ENCODE results near the gene GHITM. TPM values are rescaled to one million over a fixed set of nuclear protein-coding genes. Genes with fewer than 3 reads are reported as not detected.

GHITM gene, protein sequence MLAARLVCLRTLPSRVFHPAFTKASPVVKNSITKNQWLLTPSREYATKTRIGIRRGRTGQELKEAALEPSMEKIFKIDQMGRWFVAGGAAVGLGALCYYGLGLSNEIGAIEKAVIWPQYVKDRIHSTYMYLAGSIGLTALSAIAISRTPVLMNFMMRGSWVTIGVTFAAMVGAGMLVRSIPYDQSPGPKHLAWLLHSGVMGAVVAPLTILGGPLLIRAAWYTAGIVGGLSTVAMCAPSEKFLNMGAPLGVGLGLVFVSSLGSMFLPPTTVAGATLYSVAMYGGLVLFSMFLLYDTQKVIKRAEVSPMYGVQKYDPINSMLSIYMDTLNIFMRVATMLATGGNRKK
- total RNA-seq, result 113 and 114 TPM in 2 replicates

DNA sequence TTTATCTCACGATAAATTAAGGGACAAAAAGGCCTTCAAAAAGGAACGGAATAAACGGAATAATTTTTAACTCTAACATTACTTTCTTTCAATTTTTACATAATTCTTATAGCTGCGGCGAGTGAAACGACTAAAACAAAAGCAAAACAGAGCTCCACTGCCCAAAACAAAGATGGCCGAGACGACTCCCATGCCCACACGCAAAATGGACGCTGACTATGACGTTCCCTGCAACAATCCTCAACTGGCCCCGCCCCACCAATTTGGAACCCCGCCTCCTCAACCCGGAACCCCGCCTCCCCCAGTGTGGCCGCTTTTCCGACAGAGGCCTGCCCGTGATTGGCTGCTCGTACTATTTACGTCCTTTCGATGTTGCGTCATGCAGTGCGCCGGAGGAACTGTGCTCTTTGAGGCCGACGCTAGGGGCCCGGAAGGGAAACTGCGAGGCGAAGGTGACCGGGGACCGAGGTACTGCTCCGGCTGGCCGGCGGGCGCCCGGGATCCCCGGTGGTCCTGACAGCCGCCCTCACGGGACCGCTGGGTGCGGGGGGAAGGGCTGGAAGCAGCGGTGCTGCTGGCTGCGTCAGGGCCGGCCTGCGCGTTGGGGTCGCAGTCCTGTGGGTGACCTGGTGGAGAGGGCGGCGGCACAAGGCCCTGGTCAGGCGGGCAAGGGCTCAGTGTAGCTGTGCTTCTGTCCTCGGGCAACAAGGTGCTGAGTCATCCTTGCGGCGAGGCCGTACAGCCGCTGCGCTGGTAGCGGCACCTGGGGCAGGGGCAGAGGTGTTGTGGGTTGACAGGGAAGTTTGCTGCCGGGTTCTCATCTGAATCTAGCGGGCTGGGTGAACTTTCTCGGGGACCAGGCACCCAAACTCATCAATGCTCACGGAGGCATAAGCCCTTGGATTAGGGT is at the start of gene GHITM:
Gene GHITM (plus strand): TSS at position 384 of the 910 bp plus-strand sequence. CDS start 1,992 bp downstream, outside the sequence.
- Mint-ChIP-seq H3K4me3 (peak within 1 kb of the TSS; percentile 96), H3K36me3 (ENCODE audit: low read depth) (peaks cover 37% of the 10 kb centered on the region), H3K27me3 (no peaks in the 10 kb centered on the region), H3K4me1 (peaks cover 32% of the 10 kb centered on the region), H3K9me3 (no peaks in the 10 kb centered on the region), H3K27ac (peak within 1 kb of the TSS; percentile 94)
- peak; percentile 96 for ATAC-seq (ENCODE audit: low read depth)
- TF ChIP-seq, protein P1, sequence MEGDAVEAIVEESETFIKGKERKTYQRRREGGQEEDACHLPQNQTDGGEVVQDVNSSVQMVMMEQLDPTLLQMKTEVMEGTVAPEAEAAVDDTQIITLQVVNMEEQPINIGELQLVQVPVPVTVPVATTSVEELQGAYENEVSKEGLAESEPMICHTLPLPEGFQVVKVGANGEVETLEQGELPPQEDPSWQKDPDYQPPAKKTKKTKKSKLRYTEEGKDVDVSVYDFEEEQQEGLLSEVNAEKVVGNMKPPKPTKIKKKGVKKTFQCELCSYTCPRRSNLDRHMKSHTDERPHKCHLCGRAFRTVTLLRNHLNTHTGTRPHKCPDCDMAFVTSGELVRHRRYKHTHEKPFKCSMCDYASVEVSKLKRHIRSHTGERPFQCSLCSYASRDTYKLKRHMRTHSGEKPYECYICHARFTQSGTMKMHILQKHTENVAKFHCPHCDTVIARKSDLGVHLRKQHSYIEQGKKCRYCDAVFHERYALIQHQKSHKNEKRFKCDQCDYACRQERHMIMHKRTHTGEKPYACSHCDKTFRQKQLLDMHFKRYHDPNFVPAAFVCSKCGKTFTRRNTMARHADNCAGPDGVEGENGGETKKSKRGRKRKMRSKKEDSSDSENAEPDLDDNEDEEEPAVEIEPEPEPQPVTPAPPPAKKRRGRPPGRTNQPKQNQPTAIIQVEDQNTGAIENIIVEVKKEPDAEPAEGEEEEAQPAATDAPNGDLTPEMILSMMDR (IDR thresholded peaks at IDR 0.05), result no peak
- POLR2A ChIA-PET, result interaction anchor here (0.9 to 2.4 kb wide), 5 partner anchors 9 to 189 kb away, joined by 3 to 14 read pairs (median 6); partner anchors contain the start of gene CCSER2
- CTCF ChIA-PET, result interaction anchor here (0.9 to 1.7 kb wide), 4 partner anchors 8 to 10 kb away, joined by 3 to 5 read pairs (median 3); no protein-coding TSS in a partner anchor
- intact Hi-C loops (cut with micrococcal nuclease), result loop anchor here (1.0 kb wide), 5 partner anchors 10 to 189 kb away; partner anchors contain the start of gene CCSER2
- peak; percentile 98 for DNase-seq

DNA sequence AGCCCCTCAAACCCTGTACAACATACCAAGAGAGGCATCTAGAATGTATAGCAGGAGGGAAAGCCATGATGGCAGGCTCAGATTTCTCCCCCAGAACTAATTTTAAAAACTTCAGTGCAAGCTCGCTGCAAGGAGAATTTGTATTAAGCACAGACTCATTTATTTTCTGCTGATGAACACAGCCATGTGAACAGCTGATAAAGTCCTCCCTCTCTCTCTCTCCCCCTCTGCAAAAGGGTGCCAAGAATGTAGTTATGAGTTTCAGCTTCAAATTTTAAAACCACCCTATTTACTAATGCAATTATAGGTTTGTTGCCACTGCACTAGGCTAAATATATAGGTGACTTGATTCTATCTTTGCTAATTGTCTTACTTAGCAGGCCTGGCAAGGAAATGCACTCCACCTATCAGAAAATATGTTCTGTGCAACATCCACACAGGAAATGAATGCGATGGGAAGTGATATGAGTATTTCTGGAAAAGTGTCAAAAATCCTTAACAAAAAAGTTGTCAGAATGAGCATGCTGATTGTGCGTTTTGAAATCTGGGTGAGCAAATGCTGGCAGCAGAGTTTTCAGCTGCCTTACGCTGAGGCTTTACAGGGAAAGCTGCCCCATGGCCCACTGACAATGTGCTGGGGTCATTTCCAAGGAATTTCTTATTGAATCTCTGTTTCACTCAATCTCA is 43.4 kb upstream of the GHITM start:
- POLR2A ChIA-PET, result no interaction called here
- intact Hi-C loops (cut with micrococcal nuclease), result no loop called here

DNA sequence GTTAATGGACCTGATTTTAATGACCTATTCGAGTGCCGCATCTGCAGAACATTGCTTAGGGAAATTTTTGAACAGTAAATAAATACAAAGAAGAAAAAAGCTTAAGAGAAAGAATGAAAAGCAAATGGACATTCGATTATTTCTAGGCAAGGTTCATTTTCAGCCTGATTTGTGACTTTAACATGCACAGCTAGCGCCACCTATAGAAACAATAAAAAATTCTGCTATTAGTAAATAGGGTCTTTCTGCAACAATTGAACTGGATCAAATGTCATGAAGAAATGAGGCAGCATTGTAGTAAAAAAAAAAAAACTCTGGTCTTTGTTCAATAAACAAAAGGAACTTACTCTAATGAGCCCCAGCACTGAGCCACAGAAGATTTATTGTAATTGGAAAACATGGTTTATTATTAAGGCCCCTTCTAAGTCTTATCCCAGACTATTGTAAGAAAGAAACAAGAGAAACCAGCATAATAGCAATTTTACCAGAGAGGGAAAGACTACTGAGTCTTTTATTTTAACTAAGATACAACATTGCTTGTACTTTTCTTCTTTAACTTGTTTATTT is 41.4 kb upstream of the GHITM start:
- TF ChIP-seq, protein P1 (IDR thresholded peaks at IDR 0.05), result no peak
- no peaks in the 10 kb centered on the region for H3K36me3 Mint-ChIP-seq (ENCODE audit: low read depth)
- H3K27ac Mint-ChIP-seq, result no peak overlapping the region
- DNase-seq (no peak), ATAC-seq (ENCODE audit: low read depth) (no peak)
- no peaks in the 10 kb centered on the region for H3K4me1 Mint-ChIP-seq
- H3K27me3 Mint-ChIP-seq, result no peaks in the 10 kb centered on the region
- ChIA-PET POLR2A (no interaction called here), CTCF (no interaction called here)
- intact Hi-C loops (cut with micrococcal nuclease), result no loop called here
- H3K9me3 Mint-ChIP-seq, result no peaks in the 10 kb centered on the region
- H3K4me3 Mint-ChIP-seq, result no peak overlapping the region

More for the DNA sequence above, 43.4 kb upstream of the GHITM start:
- no peak overlapping the region for H3K4me3 Mint-ChIP-seq
- TF ChIP-seq, protein P1 (IDR thresholded peaks at IDR 0.05), result no peak
- H3K36me3 Mint-ChIP-seq (ENCODE audit: low read depth), result no peaks in the 10 kb centered on the region
- DNase-seq (no peak), ATAC-seq (ENCODE audit: low read depth) (no peak)
- CTCF ChIA-PET, result no interaction called here
- no peak overlapping the region for H3K27ac Mint-ChIP-seq
- no peaks in the 10 kb centered on the region for H3K9me3 Mint-ChIP-seq
- H3K27me3 Mint-ChIP-seq, result no peaks in the 10 kb centered on the region
- no peaks in the 10 kb centered on the region for H3K4me1 Mint-ChIP-seq

GRCh38 chr10:84098667-84099066 is 40.6 kb upstream of the GHITM start:
- no peaks in the 10 kb centered on the region for H3K36me3 Mint-ChIP-seq (ENCODE audit: low read depth)
- intact Hi-C loops (cut with micrococcal nuclease), result no loop called here
- no peak overlapping the region for H3K27ac Mint-ChIP-seq
- CTCF ChIA-PET, result no interaction called here
- H3K9me3 Mint-ChIP-seq, result no peaks in the 10 kb centered on the region
- peaks cover 2% of the 10 kb centered on the region for H3K27me3 Mint-ChIP-seq
- POLR2A ChIA-PET, result no interaction called here
- TF ChIP-seq, protein P1 (IDR thresholded peaks at IDR 0.05), result no peak
- DNase-seq, result no peak
- H3K4me3 Mint-ChIP-seq, result no peak overlapping the region
- no peak for ATAC-seq (ENCODE audit: low read depth)
- no peaks in the 10 kb centered on the region for H3K4me1 Mint-ChIP-seq
